H1 (cell line): ENCODE measurements around the gene SLC15A3. TPM values are rescaled to one million over a fixed set of nuclear protein-coding genes. Genes with fewer than 3 reads are reported as not detected.

Source experiments
- BCL11A ChIP-seq, 2 experiments: IDR thresholded peaks; one replicate each; pipeline ENCODE4 v1.6.1; 2011; ENCODE audit warnings: low read depth in 2 of 2, low read length in 2 of 2, mild to moderate bottlenecking in 2 of 2
- CHD7 ChIP-seq: fragments of 300-600 bp; sonication (generic); IDR thresholded peaks from 2 replicates; pipeline ENCODE4 v1.7.1; 2012; ENCODE audit warnings: low read length, moderate library complexity, mild to moderate bottlenecking, inconsistent platforms; ENCODE audit not compliant: insufficient replicate concordance
- POLR2AphosphoS5 ChIP-seq: IDR thresholded peaks from 2 replicates; pipeline ENCODE4 v1.6.1; 2011; ENCODE audit warnings: low read depth, low read length
- SP4 ChIP-seq: IDR thresholded peaks from 2 replicates; pipeline ENCODE4 v1.6.1; 2012; ENCODE audit warnings: low read length, inconsistent platforms
- USF2 ChIP-seq: IDR thresholded peaks from 2 replicates; pipeline ENCODE4 v1.6.1; 2011; ENCODE audit warnings: low read length, improper control_type of control experiment
- polyA plus RNA-seq, 7 experiments: library from polyadenylated mRNA; depleted of rRNA in 3 of 7; stranded (reverse) in 5 of 7; unstranded in 2 of 7; fragments of >200 nt in 5 of 7; fragments of 200-250 nt in 2 of 7; gene quantifications; 1 replicate in 5 of 7; 2 replicates in 1 of 7; 4 replicates in 1 of 7; pipeline versions ENCODE4 v1.2.1 to v1.2.3, GENCODE V29; 2011 to 2013; ENCODE audit warnings: missing spikeins in 2 of 7, mixed read lengths in 2 of 7
- total RNA-seq: library from RNA; stranded (reverse); fragmentation: NEBNext Ultra II Directional; extraction: Animal tissue kit (Norgen Biotek cat#: 25700); gene quantifications from 2 replicates; pipeline ENCODE4 v1.2.1, GENCODE V29; 2021

Gene SLC15A3
- total and polyA plus RNA-seq, 2 of the 8 experiments (the other 6 are each of a cell fraction or from before 2014, with no cell fraction given): 25.8 to 31.0 TPM

GRCh38 chr11:60938500-60938899 lies 13.5 kb downstream of the SLC15A3 start (continued):
- TF ChIP-seq CHD7 (no peak), POLR2AphosphoS5 (no peak; the same call in 1 of the 2 replicates), SP4 (no peak), BCL11A (IDR thresholded peaks at IDR 0.05; ENCODE audit: low read depth in 2 of 2, low read length in 2 of 2) (no peak), USF2 (no peak)
